ENCODE data around the gene ATXN7L1. TPM values are rescaled to one million over a fixed set of nuclear protein-coding genes. Genes with fewer than 3 reads are reported as not detected.

ATXN7L1 gene
- total and polyA plus RNA-seq, 2 of the 13 experiments (the other 11 are each of a cell fraction or from before 2014, with no cell fraction given): 4.1 to 7.8 TPM

GRCh38 chr7:105808209-105808608 is 68.2 kb downstream of the ATXN7L1 start:
- H3K4me1 ChIP-seq (ENCODE audit: insufficient read depth, low read length): peaks cover 29% of the 10 kb centered on the region
- WGBS (ENCODE audit: low lambda C conversion rate): 100% methylated on average over 1 of the region's 1 CpG
- in situ Hi-C loops (cut with HindIII; ENCODE audit: extremely low pct_ligation_motif_present, low pct_unique_long_range_greater_than_20kb) (no loop called here), intact Hi-C loops (cut with micrococcal nuclease; ENCODE audit: unreplicated experiment) (no loop called here)
- DNase-seq (ENCODE audit: low spot score) (no peak), FAIRE-seq (no peak), ATAC-seq (no peak)
- no peaks in the 10 kb centered on the region for H4K20me1 ChIP-seq (ENCODE audit: insufficient read depth, low read length)
- H3K79me2 ChIP-seq (ENCODE audit: insufficient read depth, low read length): no peaks in the 10 kb centered on the region
- no peak overlapping the region for H3K9ac ChIP-seq (ENCODE audit: insufficient read depth, low read depth, low read length)
- H3K27ac ChIP-seq (ENCODE audit: extremely low read length, insufficient read depth, low read length): no peak overlapping the region
- BruUV-seq (replicated peaks): no TSS peak
- no peak overlapping the region for H3K4me3 ChIP-seq (replicated peaks in 1 of 3; ENCODE audit: insufficient read depth in 1 of 3, low read depth in 2 of 3, low read length in 3 of 3)
- TF ChIP-seq ZNF143 (CRISPR knock-in tag; IDR thresholded peaks at IDR 0.05) (no peak), EEA1 (CRISPR knock-in tag; IDR thresholded peaks at IDR 0.05; ENCODE audit: borderline replicate concordance) (no peak), NFE2L2 (IDR thresholded peaks at IDR 0.05; ENCODE audit: low read length) (no peak), XBP1 (CRISPR knock-in tag; IDR thresholded peaks at IDR 0.05) (no peak)
- H3K4me2 ChIP-seq (ENCODE audit: low read depth, low read length): no peak overlapping the region
- H3K36me3 ChIP-seq (replicated peaks in 1 of 2; ENCODE audit: control insufficient read depth in 1 of 2, insufficient read depth in 2 of 2, low read length in 2 of 2): no peaks in the 10 kb centered on the region
- H3K27me3 ChIP-seq (ENCODE audit: control insufficient read depth in 1 of 2, insufficient read depth in 2 of 2, low read length in 2 of 2): no peaks in the 10 kb centered on the region
- H3K9me3 ChIP-seq (ENCODE audit: low read length): no peaks in the 10 kb centered on the region
- CTCF ChIA-PET (ENCODE audit: low intra/inter-chr PET ratio, low total read pairs): no interaction called here
- POLR2A ChIA-PET: no interaction called here
- H2AFZ ChIP-seq (ENCODE audit: low read length): no peak overlapping the region

GRCh38 chr7:105807448-105807762 is 69.0 kb downstream of the ATXN7L1 start:
- Histone ChIP-seq H3K4me1 (ENCODE audit: insufficient read depth, low read length) (peaks cover 35% of the 10 kb centered on the region), H3K9ac (ENCODE audit: insufficient read depth, low read depth, low read length) (no peak overlapping the region), H3K9me3 (ENCODE audit: low read length) (no peaks in the 10 kb centered on the region), H3K4me2 (ENCODE audit: low read depth, low read length) (no peak overlapping the region), H2AFZ (ENCODE audit: low read length) (no peak overlapping the region), H3K36me3 (replicated peaks in 1 of 2; ENCODE audit: control insufficient read depth in 1 of 2, insufficient read depth in 2 of 2, low read length in 2 of 2) (no peaks in the 10 kb centered on the region), H3K27ac (ENCODE audit: extremely low read length, insufficient read depth, low read length) (no peak overlapping the region), H3K4me3 (replicated peaks in 1 of 3; ENCODE audit: insufficient read depth in 1 of 3, low read depth in 2 of 3, low read length in 3 of 3) (no peak overlapping the region), H3K79me2 (ENCODE audit: insufficient read depth, low read length) (no peaks in the 10 kb centered on the region), H4K20me1 (ENCODE audit: insufficient read depth, low read length) (no peaks in the 10 kb centered on the region; the same call in 1 of the 2 replicates), H3K27me3 (ENCODE audit: control insufficient read depth in 1 of 2, insufficient read depth in 2 of 2, low read length in 2 of 2) (no peaks in the 10 kb centered on the region)
- ChIA-PET CTCF (ENCODE audit: low intra/inter-chr PET ratio, low total read pairs) (no interaction called here), POLR2A (no interaction called here)
- DNase-seq (ENCODE audit: low spot score) (no peak), ATAC-seq (no peak), FAIRE-seq (no peak)
- BruUV-seq (replicated peaks): no TSS peak
- TF ChIP-seq ZNF451 (CRISPR knock-in tag; IDR thresholded peaks at IDR 0.05) (no peak), TOE1 (CRISPR knock-in tag; IDR thresholded peaks at IDR 0.05) (no peak), GMEB1 (CRISPR knock-in tag; IDR thresholded peaks at IDR 0.05; ENCODE audit: borderline replicate concordance) (no peak), MEIS2 (CRISPR knock-in tag; IDR thresholded peaks at IDR 0.05) (no peak), REPIN1 (CRISPR knock-in tag; IDR thresholded peaks at IDR 0.05; ENCODE audit: borderline replicate concordance, low read depth) (no peak), IRF9 (CRISPR knock-in tag; IDR thresholded peaks at IDR 0.05; ENCODE audit: borderline replicate concordance) (no peak), CHD4 (IDR thresholded peaks at IDR 0.05; ENCODE audit: borderline replicate concordance, low read length) (no peak), ZBTB37 (CRISPR knock-in tag; IDR thresholded peaks at IDR 0.05) (no peak), ZFP1 (CRISPR knock-in tag; IDR thresholded peaks at IDR 0.05) (no peak), GLI4 (CRISPR knock-in tag; IDR thresholded peaks at IDR 0.05; ENCODE audit: borderline replicate concordance) (no peak), SALL2 (CRISPR knock-in tag; IDR thresholded peaks at IDR 0.05) (no peak)
- intact Hi-C loops (cut with micrococcal nuclease; ENCODE audit: unreplicated experiment): no loop called here
- in situ Hi-C loops (cut with HindIII; ENCODE audit: extremely low pct_ligation_motif_present, low pct_unique_long_range_greater_than_20kb): no loop called here
- 93% methylated on average over 3 of the region's 4 CpGs for WGBS (ENCODE audit: low lambda C conversion rate)
